SKM-1 treated with dmso at 0.1 percent for 144 hours (cell line): Measurements from ENCODE around the gene GPR135.
A peak's percentile ranks its signal among the peaks of the same experiment; 100 is the strongest.
"Not testable (repeated sequence)": the region's sequence is repeated elsewhere in the genome, so short reads cannot be mapped to it uniquely, and the experiment has no call there.

Experiments
- DNase-seq: peaks from one replicate; lab custom pipeline; 2025; ENCODE audit not compliant: unreplicated experiment; lab: John Stamatoyannopoulos, UW

GPR135 gene

DNA sequence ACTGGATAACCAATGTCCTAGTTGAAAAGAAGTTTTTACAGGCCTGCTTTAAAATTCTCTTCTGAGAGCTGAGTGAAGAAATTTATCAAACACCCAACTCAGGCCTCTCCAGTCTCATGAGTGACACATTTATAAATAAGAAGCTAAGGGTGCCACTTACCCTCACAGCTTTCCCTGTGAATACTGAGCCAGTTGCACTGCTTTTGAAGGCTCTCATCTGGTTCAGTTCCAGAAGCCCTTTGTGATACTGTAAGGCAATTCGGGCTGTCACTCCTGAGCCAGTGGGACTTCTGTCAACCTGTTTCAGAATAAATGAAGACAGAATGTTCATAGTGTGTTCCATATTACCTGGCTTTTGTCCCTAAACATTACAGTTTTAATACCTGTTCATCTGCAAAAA lies 10.5 kb upstream of the GPR135 start:
- DNase-seq = no peak

- no peak for DNase-seq
These were observed 9.0 kb upstream of the GPR135 start for GRCh38 chr14:59474172-59474571.

GRCh38 chr14:59464486-59465315 lies 479 bp downstream of the GPR135 start:
- no peak for DNase-seq

GRCh38 chr14:59463787-59464485 lies 1.2 kb downstream of the GPR135 start:
- DNase-seq = no peak

GRCh38 chr14:59461891-59462290 lies 3.3 kb downstream of the GPR135 start:
- DNase-seq = no peak

- DNase-seq = no peak
These were observed 4.8 kb downstream of the GPR135 start for GRCh38 chr14:59460378-59460777.

- no peak for DNase-seq
These were observed 6.7 kb downstream of the GPR135 start for GRCh38 chr14:59458486-59458885.

DNA sequence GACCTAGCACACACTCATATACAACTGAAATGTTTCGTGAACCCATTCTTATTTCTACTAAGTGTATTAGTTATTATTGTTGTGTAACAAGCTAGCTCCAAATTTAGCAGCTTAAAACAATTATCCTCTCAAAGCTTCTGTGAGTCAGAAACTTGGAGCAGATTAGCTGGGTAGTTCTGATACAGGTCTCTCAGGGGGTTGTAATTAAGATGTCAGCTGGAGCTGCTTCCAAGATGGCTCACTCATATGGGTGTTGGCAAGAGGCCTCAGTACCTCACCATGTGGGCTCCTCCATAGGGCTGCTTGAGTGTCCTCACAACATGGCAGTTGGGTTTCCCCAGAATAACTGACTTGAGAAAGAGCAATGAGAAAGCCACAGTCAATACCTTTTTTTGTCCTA lies 9.8 kb downstream of the GPR135 start:
- DNase-seq = no peak

DNA sequence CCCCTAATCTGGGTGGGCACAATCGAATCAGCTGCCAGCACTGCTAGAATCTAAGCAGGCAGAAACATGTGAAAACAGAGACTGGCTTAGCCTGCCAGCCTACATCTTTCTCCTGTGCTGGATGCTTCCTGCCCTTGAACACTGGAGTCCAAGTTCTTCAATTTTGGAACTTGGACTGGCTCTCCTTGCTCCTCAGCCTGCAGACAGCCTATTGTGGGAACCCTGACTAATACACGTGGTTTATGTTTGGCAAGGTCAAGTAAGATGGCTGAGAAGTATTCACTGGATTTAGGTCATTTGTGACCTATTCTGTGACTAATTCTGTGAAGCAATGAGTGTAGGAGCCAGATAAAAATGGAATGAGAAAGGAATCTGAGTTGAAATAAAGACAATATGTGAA lies 11.0 kb downstream of the GPR135 start:
- no peak for DNase-seq

DNA sequence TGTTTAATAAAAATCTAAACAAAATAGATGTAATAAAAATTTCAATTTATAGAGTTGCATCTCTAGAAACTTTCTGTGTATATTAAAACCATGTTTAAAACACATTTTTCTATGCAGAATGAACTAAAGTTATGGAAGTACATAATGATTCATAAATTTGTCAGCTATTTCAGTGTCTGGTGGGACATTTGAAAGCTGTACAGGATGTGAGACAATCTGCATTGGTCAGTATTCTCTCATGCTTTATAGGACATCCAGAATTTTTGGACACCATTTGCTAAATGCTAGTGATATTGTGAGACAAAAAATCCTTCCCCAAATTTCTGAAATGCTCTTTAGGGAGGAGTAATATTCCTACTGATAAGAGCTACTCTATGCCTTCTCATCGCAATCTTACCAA lies 13.3 kb downstream of the GPR135 start:
- no peak for DNase-seq

DNA sequence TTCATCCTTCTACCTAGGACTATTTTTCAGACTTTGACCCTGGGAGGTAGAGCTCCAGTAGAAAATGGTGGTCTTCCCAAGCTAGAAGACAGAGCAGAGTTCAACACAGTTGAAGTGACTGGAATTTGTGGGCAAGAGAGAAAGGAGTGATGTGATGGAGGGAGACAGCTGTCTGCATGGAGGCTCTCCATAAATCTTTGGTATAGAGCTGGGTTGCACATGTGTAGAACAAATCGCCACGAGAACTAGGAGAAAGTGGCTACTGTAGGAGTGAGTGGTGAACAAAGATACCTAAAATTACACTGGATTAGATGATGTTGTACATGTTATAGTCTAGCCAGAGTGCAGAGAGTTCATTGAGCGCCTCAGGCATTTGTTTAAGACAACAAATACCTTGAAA lies 14.5 kb downstream of the GPR135 start:
- DNase-seq = no peak

DNA sequence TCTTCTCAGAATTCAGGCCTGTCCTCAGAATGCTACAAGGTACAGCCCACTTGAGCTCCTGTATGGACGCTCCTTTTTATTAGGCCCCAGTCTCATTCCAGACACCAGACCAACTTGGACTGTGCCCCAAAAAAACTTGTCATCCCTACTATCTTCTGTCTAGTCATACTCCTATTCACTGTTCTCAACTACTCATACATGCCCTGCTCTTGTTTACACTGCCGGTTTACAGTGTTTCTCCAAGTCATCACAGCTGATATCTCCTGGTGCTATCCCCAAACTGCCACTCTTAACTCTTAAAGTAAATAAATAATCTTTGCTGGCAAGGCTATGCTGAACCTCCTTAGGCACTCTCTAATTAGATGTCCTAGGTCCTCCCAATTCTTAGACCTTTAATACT lies 16.5 kb downstream of the GPR135 start:
- not testable (repeated sequence) for DNase-seq

- DNase-seq = no peak
These were observed 25.8 kb downstream of the GPR135 start for GRCh38 chr14:59439256-59439965.

DNA sequence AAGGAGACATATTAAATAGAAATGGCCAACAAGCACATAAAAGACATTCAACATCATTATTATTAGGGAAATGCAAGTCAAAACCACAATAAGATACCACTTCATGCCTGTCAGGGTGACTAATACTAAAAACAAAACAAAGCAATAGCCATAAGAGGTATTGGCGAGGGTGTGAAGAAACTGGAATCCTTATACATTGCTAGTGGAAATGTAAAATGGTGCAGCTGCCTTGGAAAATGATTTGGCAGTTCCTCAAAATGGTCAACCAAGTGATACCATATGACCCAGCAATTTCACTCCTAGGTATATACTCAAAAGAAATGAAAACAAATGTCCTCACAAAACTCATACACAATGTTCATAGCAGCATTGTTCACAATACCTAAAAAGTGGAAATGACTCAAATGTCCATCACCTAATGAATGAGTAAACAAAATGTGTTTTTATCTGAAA lies 27.0 kb downstream of the GPR135 start:
- DNase-seq = no peak

DNA sequence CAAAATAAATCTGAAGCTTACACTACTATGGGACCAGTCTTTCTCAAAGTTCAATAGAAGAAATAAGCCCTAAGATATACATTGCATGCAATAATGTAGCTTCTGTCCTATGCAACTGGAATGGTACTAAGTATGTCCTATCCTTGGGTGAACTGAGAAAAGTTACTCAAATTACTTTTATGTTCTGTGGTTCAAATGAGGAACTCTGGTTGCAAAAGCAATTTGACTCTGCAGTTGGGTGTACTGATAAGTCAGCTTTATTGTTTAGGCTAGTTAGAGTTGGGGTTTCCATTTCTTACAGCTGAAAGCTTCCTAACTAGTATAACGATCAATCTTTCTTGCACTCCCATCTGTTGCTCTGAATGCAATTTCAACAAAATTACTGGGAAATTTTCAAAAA lies 29.2 kb downstream of the GPR135 start:
- DNase-seq = peak; percentile 57

DNA sequence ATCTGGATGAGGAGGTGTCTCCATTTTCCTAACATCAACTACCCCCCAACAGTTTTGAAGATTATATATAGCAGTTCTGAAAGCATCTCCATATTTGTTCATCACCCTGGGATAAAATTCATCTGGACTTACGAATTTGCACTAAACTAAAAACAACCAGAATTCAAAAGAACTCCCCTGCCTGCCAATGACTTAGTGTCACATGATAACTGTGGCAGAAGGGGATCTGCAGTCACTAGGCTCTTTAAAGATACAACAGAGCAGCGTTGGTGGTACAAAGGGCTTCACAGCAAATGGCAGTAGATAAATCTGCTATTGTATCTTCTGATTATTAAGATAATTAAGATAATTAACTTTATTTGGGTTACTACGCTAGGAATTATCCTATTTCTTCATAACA lies 30.1 kb downstream of the GPR135 start:
- DNase-seq = no peak

DNA sequence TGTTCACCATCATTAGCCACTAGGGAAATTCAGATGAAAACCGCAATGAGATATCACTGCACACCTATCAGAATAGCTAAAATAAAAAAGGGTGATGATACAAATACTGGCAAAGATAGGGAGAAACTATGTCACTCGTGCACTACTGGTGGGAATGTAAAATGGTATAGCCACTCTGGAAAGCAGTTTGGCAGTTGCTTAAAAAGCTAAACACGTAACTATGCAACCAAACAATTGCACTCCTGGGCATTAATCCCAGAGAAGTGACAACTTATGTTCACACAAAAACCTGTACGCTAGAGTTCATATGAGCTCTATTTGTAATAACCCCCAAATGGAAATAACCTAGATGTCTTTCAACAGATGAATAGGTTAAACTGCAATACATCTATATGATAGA lies 35.4 kb downstream of the GPR135 start:
- DNase-seq = no peak

- DNase-seq = no peak
These were observed 36.6 kb downstream of the GPR135 start for GRCh38 chr14:59428581-59429012.

GRCh38 chr14:59427653-59428580 lies 37.3 kb downstream of the GPR135 start:
- DNase-seq = no peak

DNA sequence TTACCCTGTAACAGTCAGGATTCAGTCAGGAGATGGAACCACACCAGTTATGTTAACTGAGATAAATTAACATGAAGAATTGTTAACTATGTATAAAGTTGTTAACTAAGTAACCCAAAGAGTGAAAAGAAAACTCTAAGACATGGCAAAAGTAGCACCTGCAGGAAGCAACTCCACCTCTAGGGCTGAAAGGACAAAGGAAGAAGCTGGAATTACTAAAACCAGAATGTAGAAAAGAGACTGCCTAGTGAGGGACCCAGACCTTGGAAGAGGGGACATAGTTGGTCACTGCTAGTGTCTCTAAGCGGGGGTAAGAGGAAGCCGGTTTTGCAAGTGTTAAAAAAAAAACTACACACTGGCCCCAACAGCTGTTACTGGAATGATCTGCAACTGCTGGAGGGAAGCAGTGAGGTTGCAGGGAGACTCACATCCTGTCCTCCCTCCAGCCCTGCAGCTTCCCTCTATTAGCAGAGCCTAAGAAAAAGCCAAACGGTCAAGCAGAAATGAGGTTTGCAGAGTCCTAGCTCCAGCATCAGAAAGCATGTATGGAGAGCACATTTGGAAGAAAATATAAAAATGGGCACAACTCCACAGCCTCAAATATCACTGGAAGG lies 39.8 kb downstream of the GPR135 start:
- peak; percentile 18 for DNase-seq
